Neural cell (in vitro differentiated cells): Measurements from ENCODE around the gene PRKCA. TPM values are rescaled to one million over a fixed set of nuclear protein-coding genes. Genes with fewer than 3 reads are reported as not detected.

ENCODE experiments used
- H2AFZ ChIP-seq: fragments of 200-600, 300-800 bp; sonication (generic), shearing (Covaris generic); 2 replicates; pipeline ENCODE4 v1.6.0; 2014; ENCODE audit warnings: low read depth, mild to moderate bottlenecking, antibody characterized with exemption, low read length, moderate library complexity
- H3F3A ChIP-seq: fragments of 200-600 bp; shearing (Covaris generic); 2 replicates; pipeline ENCODE4 v1.6.1; 2016; ENCODE audit warnings: mild to moderate bottlenecking, moderate library complexity, mixed read lengths, antibody characterized with exemption, low read length; ENCODE audit not compliant: insufficient read depth, poor library complexity, severe bottlenecking
- H3K27ac ChIP-seq: fragments of 200-600, 300-800 bp; sonication (generic), shearing (Covaris generic); 2 replicates; pipeline ENCODE4 v1.5.1; 2014; ENCODE audit warnings: mild to moderate bottlenecking, low read length, moderate library complexity
- H3K27me3 ChIP-seq: fragments of 300-800, 200-600 bp; sonication (generic), shearing (Covaris generic); 2 replicates; pipeline ENCODE4 v1.6.0; 2014; ENCODE audit warnings: mild to moderate bottlenecking, low read depth, low read length, moderate library complexity; ENCODE audit not compliant: insufficient read depth
- H3K36me3 ChIP-seq: fragments of 300-800, 200-600 bp; sonication (generic), shearing (Covaris generic); 2 replicates; pipeline ENCODE4 v1.5.1; 2014; ENCODE audit warnings: mild to moderate bottlenecking, antibody characterized with exemption, low read length, moderate library complexity; ENCODE audit not compliant: insufficient read depth
- H3K4me2 ChIP-seq: fragments of 300-800, 200-600 bp; sonication (generic), shearing (Covaris generic); 2 replicates; pipeline ENCODE4 v1.6.0; 2014; ENCODE audit warnings: mild to moderate bottlenecking, low read length
- H3K4me3 ChIP-seq: fragments of 300-800, 200-600 bp; sonication (generic), shearing (Covaris generic); 2 replicates; pipeline ENCODE4 v1.5.1; 2014; ENCODE audit warnings: mild to moderate bottlenecking, low read length, moderate library complexity
- H3K79me2 ChIP-seq: fragments of 200-600 bp; shearing (Covaris generic); replicated peaks from 2 replicates; pipeline ENCODE4 v1.6.0; 2014; ENCODE audit warnings: mild to moderate bottlenecking, low read length, moderate library complexity; ENCODE audit not compliant: insufficient read depth
- H3K9ac ChIP-seq: fragments of 300-800, 200-600 bp; sonication (generic), shearing (Covaris generic); 2 replicates; pipeline ENCODE4 v1.6.1; 2016; ENCODE audit warnings: mild to moderate bottlenecking, low read length, mixed read lengths
- H3K9me2 ChIP-seq: fragments of 200-600 bp; shearing (Covaris generic); 2 replicates; pipeline ENCODE4 v1.6.1; 2016; ENCODE audit warnings: mild to moderate bottlenecking, low read length, mixed read lengths; ENCODE audit not compliant: insufficient read depth
- H3K9me3 ChIP-seq: fragments of 200-600, 300-800 bp; sonication (generic), shearing (Covaris generic); 2 replicates; pipeline ENCODE4 v1.6.1; 2016; ENCODE audit warnings: mild to moderate bottlenecking, mixed run types, low read length, moderate library complexity, mixed read lengths
- H4K20me1 ChIP-seq: fragments of 200-600 bp; shearing (Covaris generic); 2 replicates; pipeline ENCODE4 v1.6.1; 2016; ENCODE audit warnings: mild to moderate bottlenecking, mixed run types; ENCODE audit not compliant: insufficient read depth
- EP300 ChIP-seq: fragments of 450-650 bp; conservative IDR thresholded peaks from 2 replicates; pipeline ENCODE4 v1.6.1; 2014; ENCODE audit warnings: antibody characterized with exemption, mild to moderate bottlenecking, moderate library complexity; ENCODE audit not compliant: poor library complexity, severe bottlenecking
- EZH2 ChIP-seq: fragments of 200-600, 300-800 bp; shearing (Covaris generic), sonication (generic); IDR thresholded peaks from 2 replicates; pipeline ENCODE4 v1.6.1; 2014; ENCODE audit warnings: antibody characterized with exemption, low read length, borderline replicate concordance, mild to moderate bottlenecking; ENCODE audit not compliant: insufficient read depth, poor library complexity, severe bottlenecking
- MXI1 ChIP-seq: fragments of 450-650 bp; conservative IDR thresholded peaks from 2 replicates; pipeline ENCODE4 v1.6.1; 2014; ENCODE audit warnings: antibody characterized with exemption, mild to moderate bottlenecking; ENCODE audit not compliant: poor library complexity, severe bottlenecking
- POLR2AphosphoS5 ChIP-seq: IDR thresholded peaks from 2 replicates; pipeline ENCODE4 v1.6.1; 2012
- RAD21 ChIP-seq: fragments of 450-650 bp; conservative IDR thresholded peaks from 2 replicates; pipeline ENCODE4 v1.6.1; 2014; ENCODE audit warnings: antibody characterized with exemption, mild to moderate bottlenecking, moderate library complexity
- SMC3 ChIP-seq: fragments of 450-650 bp; conservative IDR thresholded peaks from 2 replicates; pipeline ENCODE4 v1.6.1; 2014; ENCODE audit warnings: antibody characterized with exemption, mild to moderate bottlenecking, moderate library complexity; ENCODE audit not compliant: poor library complexity
- TAF1 ChIP-seq: IDR thresholded peaks from 2 replicates; pipeline ENCODE4 v1.6.1; 2012; ENCODE audit warnings: low read depth
- polyA plus RNA-seq: library from polyadenylated mRNA; depleted of rRNA; stranded (reverse); fragments of >200 nt; gene quantifications from 2 replicates; pipeline ENCODE4 v1.2.3, GENCODE V29; 2014
- TF ChIP-seq, protein P1 (sequence below): IDR thresholded peaks from 2 replicates; pipeline ENCODE4 v1.6.1; 2012; ENCODE audit warnings: borderline replicate concordance
- TF ChIP-seq, protein P2 (sequence below): fragments of 450-650 bp; IDR thresholded peaks from 2 replicates; pipeline ENCODE4 v1.5.1; 2014; ENCODE audit warnings: antibody characterized with exemption, mild to moderate bottlenecking, moderate library complexity; ENCODE audit not compliant: poor library complexity, severe bottlenecking

Gene PRKCA
- polyA plus RNA-seq, 1 donor from 2014 or later, result 5.9 TPM

GRCh38 chr17:66507103-66507923 lies 204.9 kb downstream of the PRKCA start:
- no peak for TF ChIP-seq TAF1
- no peak for TF ChIP-seq EP300
- TF ChIP-seq, protein P1, sequence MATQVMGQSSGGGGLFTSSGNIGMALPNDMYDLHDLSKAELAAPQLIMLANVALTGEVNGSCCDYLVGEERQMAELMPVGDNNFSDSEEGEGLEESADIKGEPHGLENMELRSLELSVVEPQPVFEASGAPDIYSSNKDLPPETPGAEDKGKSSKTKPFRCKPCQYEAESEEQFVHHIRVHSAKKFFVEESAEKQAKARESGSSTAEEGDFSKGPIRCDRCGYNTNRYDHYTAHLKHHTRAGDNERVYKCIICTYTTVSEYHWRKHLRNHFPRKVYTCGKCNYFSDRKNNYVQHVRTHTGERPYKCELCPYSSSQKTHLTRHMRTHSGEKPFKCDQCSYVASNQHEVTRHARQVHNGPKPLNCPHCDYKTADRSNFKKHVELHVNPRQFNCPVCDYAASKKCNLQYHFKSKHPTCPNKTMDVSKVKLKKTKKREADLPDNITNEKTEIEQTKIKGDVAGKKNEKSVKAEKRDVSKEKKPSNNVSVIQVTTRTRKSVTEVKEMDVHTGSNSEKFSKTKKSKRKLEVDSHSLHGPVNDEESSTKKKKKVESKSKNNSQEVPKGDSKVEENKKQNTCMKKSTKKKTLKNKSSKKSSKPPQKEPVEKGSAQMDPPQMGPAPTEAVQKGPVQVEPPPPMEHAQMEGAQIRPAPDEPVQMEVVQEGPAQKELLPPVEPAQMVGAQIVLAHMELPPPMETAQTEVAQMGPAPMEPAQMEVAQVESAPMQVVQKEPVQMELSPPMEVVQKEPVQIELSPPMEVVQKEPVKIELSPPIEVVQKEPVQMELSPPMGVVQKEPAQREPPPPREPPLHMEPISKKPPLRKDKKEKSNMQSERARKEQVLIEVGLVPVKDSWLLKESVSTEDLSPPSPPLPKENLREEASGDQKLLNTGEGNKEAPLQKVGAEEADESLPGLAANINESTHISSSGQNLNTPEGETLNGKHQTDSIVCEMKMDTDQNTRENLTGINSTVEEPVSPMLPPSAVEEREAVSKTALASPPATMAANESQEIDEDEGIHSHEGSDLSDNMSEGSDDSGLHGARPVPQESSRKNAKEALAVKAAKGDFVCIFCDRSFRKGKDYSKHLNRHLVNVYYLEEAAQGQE, result no peak
- TF ChIP-seq MXI1, result no peak
- TF ChIP-seq EZH2, result no peak
- no peak for TF ChIP-seq RAD21
- TF ChIP-seq POLR2AphosphoS5, result no peak
- TF ChIP-seq, protein P2, sequence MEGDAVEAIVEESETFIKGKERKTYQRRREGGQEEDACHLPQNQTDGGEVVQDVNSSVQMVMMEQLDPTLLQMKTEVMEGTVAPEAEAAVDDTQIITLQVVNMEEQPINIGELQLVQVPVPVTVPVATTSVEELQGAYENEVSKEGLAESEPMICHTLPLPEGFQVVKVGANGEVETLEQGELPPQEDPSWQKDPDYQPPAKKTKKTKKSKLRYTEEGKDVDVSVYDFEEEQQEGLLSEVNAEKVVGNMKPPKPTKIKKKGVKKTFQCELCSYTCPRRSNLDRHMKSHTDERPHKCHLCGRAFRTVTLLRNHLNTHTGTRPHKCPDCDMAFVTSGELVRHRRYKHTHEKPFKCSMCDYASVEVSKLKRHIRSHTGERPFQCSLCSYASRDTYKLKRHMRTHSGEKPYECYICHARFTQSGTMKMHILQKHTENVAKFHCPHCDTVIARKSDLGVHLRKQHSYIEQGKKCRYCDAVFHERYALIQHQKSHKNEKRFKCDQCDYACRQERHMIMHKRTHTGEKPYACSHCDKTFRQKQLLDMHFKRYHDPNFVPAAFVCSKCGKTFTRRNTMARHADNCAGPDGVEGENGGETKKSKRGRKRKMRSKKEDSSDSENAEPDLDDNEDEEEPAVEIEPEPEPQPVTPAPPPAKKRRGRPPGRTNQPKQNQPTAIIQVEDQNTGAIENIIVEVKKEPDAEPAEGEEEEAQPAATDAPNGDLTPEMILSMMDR, result no peak
- TF ChIP-seq SMC3, result no peak
- H3K4me3 ChIP-seq, result no peak overlapping the region
- H3K9me2 ChIP-seq, result no peaks in the 10 kb centered on the region
- H4K20me1 ChIP-seq, result no peaks in the 10 kb centered on the region
- no peaks in the 10 kb centered on the region for H3F3A ChIP-seq
- H3K79me2 ChIP-seq, result no peaks in the 10 kb centered on the region
- H2AFZ ChIP-seq, result no peak overlapping the region
- no peaks in the 10 kb centered on the region for H3K27me3 ChIP-seq
- no peaks in the 10 kb centered on the region for H3K36me3 ChIP-seq
- H3K27ac ChIP-seq, result no peak overlapping the region
- no peak overlapping the region for H3K4me2 ChIP-seq
- no peak overlapping the region for H3K9ac ChIP-seq
- H3K9me3 ChIP-seq, result no peaks in the 10 kb centered on the region

DNA sequence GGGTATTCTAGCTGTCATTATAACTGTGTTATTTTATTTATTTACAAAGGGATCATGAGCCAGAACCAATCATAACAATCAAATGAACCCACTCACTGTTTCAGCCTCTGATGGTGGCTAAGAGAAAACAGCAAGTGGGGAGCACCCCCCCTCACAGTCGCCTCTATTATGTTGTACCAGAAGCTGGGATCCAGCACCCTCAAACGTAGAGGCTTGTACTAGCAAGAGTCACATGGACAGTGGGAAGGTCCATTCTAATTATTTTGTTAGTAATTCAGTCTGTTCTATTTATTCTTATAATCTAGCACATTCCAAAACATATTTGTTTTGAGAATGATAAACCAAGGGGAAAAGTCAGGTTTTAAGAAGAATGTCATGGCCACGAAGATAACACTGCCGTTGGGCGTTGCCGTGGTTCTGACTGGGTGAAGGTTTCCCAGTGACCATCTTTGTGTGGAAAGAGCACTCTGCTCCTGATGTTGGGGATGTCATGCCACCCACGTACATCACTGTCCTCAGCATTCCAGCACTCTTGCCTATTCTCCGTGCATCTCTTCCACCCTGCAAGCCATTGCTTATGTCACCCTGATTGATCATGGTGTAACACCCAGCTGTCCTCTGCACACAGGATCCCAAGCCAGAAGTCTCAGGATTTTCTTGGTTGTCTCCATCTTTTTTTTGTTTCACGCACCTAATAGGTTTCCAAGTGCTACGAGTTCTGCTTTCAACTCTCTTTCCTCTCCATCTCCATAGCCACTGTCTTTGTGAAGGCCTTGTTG lies 205.8 kb downstream of the PRKCA start:
- no peak for TF ChIP-seq MXI1
- no peak for TF ChIP-seq POLR2AphosphoS5
- no peak for TF ChIP-seq TAF1
- TF ChIP-seq RAD21, result no peak
- TF ChIP-seq EP300, result no peak
- no peak for TF ChIP-seq EZH2
- TF ChIP-seq, protein P2, result no peak
- TF ChIP-seq, protein P1, result no peak
- TF ChIP-seq SMC3, result no peak
- Histone ChIP-seq H3K4me2 (no peak overlapping the region), H3K27ac (no peak overlapping the region)

More for the DNA sequence above, 205.8 kb downstream of the PRKCA start:
- Histone ChIP-seq H3K36me3 (no peaks in the 10 kb centered on the region), H3K9me3 (no peaks in the 10 kb centered on the region), H3K4me3 (no peak overlapping the region), H3K27me3 (no peaks in the 10 kb centered on the region), H3K79me2 (no peaks in the 10 kb centered on the region), H4K20me1 (no peaks in the 10 kb centered on the region), H3K9me2 (no peaks in the 10 kb centered on the region), H3K9ac (no peak overlapping the region), H2AFZ (no peak overlapping the region), H3F3A (no peaks in the 10 kb centered on the region)
